Activated naive CD4-positive, alpha-beta T cell treated with anti-CD3 and anti-CD28 coated beads, Interleukin-2, amount 50 U/mL, for 24 hours (primary cell): ENCODE results near the gene MAGI1.

Source experiments
- H3K27ac Mint-ChIP-seq: one replicate; pipeline ENCODE4 v1.8.0; 2021; ENCODE audit warnings: mild to moderate bottlenecking, mixed read lengths
- H3K27me3 Mint-ChIP-seq: one replicate; pipeline ENCODE4 v1.8.0; 2021; ENCODE audit warnings: mixed read lengths
- H3K36me3 Mint-ChIP-seq: one replicate; pipeline ENCODE4 v1.8.0; 2021; ENCODE audit warnings: mixed read lengths
- H3K4me1 Mint-ChIP-seq: one replicate; pipeline ENCODE4 v1.8.0; 2021; ENCODE audit warnings: mixed read lengths
- H3K4me3 Mint-ChIP-seq: one replicate; pipeline ENCODE4 v1.8.0; 2021; ENCODE audit warnings: mild to moderate bottlenecking, mixed read lengths
- H3K9me3 Mint-ChIP-seq: one replicate; pipeline ENCODE4 v1.8.0; 2021; ENCODE audit warnings: mixed read lengths

Gene MAGI1

GRCh38 chr3:65356331-65357248 lies 682.1 kb downstream of the MAGI1 start:
- Mint-ChIP-seq H3K4me1 (no peaks in the 10 kb centered on the region), H3K27ac (no peak overlapping the region), H3K36me3 (no peaks in the 10 kb centered on the region), H3K27me3 (peaks cover 20% of the 10 kb centered on the region), H3K9me3 (peaks cover 10% of the 10 kb centered on the region), H3K4me3 (no peak overlapping the region)

GRCh38 chr3:65354880-65355279 lies 683.8 kb downstream of the MAGI1 start:
- Mint-ChIP-seq H3K36me3 (no peaks in the 10 kb centered on the region), H3K4me1 (no peaks in the 10 kb centered on the region), H3K4me3 (no peak overlapping the region), H3K27me3 (peaks cover 20% of the 10 kb centered on the region), H3K27ac (no peak overlapping the region), H3K9me3 (peaks cover 10% of the 10 kb centered on the region)

GRCh38 chr3:65352951-65353350 lies 685.8 kb downstream of the MAGI1 start:
- no peak overlapping the region for H3K4me3 Mint-ChIP-seq
- no peaks in the 10 kb centered on the region for H3K36me3 Mint-ChIP-seq
- no peak overlapping the region for H3K27ac Mint-ChIP-seq
- peaks cover 16% of the 10 kb centered on the region for H3K27me3 Mint-ChIP-seq
- H3K9me3 Mint-ChIP-seq = no peaks in the 10 kb centered on the region
- no peaks in the 10 kb centered on the region for H3K4me1 Mint-ChIP-seq

GRCh38 chr3:65351753-65352152 lies 687.0 kb downstream of the MAGI1 start:
- Mint-ChIP-seq H3K36me3 (no peaks in the 10 kb centered on the region), H3K4me3 (no peak overlapping the region), H3K9me3 (peaks cover 5% of the 10 kb centered on the region), H3K27ac (no peak overlapping the region), H3K4me1 (no peaks in the 10 kb centered on the region), H3K27me3 (peaks cover 12% of the 10 kb centered on the region)

DNA sequence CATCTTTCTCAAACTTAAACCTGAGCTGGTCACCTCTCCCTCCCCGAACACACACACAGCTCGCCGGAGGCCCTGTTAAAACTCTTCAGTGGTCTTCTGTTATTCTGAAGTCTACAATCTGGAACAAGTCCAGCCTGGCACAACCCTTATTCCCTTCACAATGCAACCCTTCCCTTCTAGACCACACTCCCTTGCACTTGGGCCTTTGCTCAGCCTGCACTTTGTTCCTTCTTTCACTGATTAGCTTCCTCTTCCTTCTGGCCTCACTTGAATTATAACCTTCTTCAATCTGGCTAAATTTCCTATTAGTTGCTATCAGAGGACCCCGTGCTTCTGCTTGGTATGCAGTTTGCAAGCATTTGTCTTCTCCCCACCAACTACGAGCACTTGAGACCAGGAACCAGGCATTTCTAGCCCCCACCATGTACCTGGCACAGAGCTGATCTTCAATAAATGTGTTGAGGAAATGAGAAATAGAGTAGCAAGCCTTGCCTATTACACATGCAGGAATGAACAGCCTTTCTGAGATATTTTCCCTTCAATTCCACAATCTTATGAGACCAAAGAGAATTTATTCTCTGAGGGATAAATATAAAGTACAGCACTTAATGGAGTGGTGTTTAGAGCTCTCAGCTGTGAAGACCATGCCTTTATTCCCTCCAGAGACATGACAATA lies 687.8 kb downstream of the MAGI1 start:
- Mint-ChIP-seq H3K9me3 (peaks cover 5% of the 10 kb centered on the region), H3K27me3 (peaks cover 9% of the 10 kb centered on the region), H3K36me3 (no peaks in the 10 kb centered on the region), H3K4me3 (no peak overlapping the region), H3K4me1 (no peaks in the 10 kb centered on the region), H3K27ac (no peak overlapping the region)

GRCh38 chr3:65348398-65348995 lies 690.2 kb downstream of the MAGI1 start:
- Mint-ChIP-seq H3K4me3 (no peak overlapping the region), H3K36me3 (no peaks in the 10 kb centered on the region), H3K4me1 (no peaks in the 10 kb centered on the region), H3K9me3 (peaks cover 5% of the 10 kb centered on the region), H3K27ac (no peak overlapping the region), H3K27me3 (peaks cover 3% of the 10 kb centered on the region)

DNA sequence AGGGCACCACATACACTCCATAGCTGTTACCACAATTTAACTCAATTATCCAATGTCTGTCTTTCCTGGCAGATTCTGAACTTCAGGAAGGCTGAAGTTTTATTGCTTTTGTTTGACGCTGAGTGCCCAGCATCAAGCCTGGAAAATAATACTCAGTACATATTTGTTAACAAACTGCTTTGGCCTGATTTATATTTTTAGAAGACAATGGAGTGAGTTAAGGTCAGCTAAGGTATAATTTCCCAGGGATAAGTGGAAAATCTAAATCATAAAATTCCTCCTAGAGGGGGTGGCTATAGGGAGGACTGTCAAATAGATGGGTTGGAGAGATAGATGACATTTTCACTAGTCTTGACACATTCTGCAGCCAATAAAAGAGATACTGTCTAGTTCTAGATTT lies 691.6 kb downstream of the MAGI1 start:
- no peaks in the 10 kb centered on the region for H3K27me3 Mint-ChIP-seq
- peaks cover 5% of the 10 kb centered on the region for H3K9me3 Mint-ChIP-seq
- H3K36me3 Mint-ChIP-seq = no peaks in the 10 kb centered on the region
- H3K27ac Mint-ChIP-seq = no peak overlapping the region
- H3K4me1 Mint-ChIP-seq = no peaks in the 10 kb centered on the region
- H3K4me3 Mint-ChIP-seq = no peak overlapping the region

DNA sequence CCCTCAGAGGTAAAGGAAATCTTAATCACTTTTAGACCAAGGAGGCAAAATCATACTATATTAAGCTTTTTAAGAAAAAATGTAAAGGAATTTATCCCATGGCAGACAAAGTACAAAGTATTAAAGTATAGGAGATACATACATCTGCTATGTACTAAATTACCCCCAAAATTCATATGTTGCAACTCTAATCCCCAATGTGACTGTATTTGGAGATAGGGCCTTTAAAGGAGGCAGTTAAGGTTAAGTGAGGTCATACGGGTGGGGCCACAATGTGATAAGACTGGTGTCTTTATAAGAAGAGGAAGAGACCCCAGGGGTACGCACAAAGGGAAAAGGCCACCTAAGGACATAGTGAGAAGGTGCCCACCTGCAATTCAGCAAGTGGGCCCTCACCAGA lies 693.9 kb downstream of the MAGI1 start:
- H3K27me3 Mint-ChIP-seq = no peaks in the 10 kb centered on the region
- peaks cover 5% of the 10 kb centered on the region for H3K9me3 Mint-ChIP-seq
- H3K4me3 Mint-ChIP-seq = no peak overlapping the region
- H3K4me1 Mint-ChIP-seq = no peaks in the 10 kb centered on the region
- no peaks in the 10 kb centered on the region for H3K36me3 Mint-ChIP-seq
- H3K27ac Mint-ChIP-seq = no peak overlapping the region

- no peaks in the 10 kb centered on the region for H3K27me3 Mint-ChIP-seq
- H3K9me3 Mint-ChIP-seq = peaks cover 5% of the 10 kb centered on the region
- H3K36me3 Mint-ChIP-seq = no peaks in the 10 kb centered on the region
- H3K27ac Mint-ChIP-seq = no peak overlapping the region
- H3K4me3 Mint-ChIP-seq = no peak overlapping the region
- H3K4me1 Mint-ChIP-seq = no peaks in the 10 kb centered on the region
These were observed 694.3 kb downstream of the MAGI1 start for GRCh38 chr3:65344444-65344843.

- Mint-ChIP-seq H3K27ac (no peak overlapping the region), H3K4me3 (no peak overlapping the region), H3K27me3 (no peaks in the 10 kb centered on the region), H3K4me1 (no peaks in the 10 kb centered on the region), H3K36me3 (no peaks in the 10 kb centered on the region), H3K9me3 (peaks cover 5% of the 10 kb centered on the region)
These were observed 695.0 kb downstream of the MAGI1 start for GRCh38 chr3:65343736-65344135.

DNA sequence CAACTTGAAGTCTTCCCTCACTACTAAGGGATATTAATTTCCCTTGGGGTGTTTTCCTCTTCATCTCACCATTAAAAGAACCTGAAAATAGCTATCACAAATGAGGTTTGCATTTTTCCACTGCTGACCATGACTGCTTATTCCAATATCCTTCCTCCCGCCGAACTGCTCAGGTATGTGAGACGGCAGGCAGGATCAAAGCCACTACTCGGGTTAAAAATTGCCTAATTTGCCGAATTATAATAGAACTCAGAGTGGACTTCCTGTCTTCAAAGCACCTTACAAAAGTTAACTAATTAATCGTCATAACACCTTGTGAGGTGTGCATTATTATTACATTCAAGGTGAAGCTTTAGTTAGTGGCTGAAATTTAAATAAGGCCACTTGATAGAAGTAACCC lies 695.7 kb downstream of the MAGI1 start:
- Mint-ChIP-seq H3K9me3 (peaks cover 5% of the 10 kb centered on the region), H3K27ac (no peak overlapping the region), H3K36me3 (no peaks in the 10 kb centered on the region), H3K4me3 (no peak overlapping the region), H3K4me1 (no peaks in the 10 kb centered on the region), H3K27me3 (no peaks in the 10 kb centered on the region)

- Mint-ChIP-seq H3K36me3 (no peaks in the 10 kb centered on the region), H3K27me3 (no peaks in the 10 kb centered on the region), H3K27ac (no peak overlapping the region), H3K9me3 (peaks cover 10% of the 10 kb centered on the region), H3K4me1 (no peaks in the 10 kb centered on the region), H3K4me3 (no peak overlapping the region)
These were observed 696.5 kb downstream of the MAGI1 start for GRCh38 chr3:65342084-65342683.

- H3K9me3 Mint-ChIP-seq = peaks cover 6% of the 10 kb centered on the region
- no peak overlapping the region for H3K4me3 Mint-ChIP-seq
- no peaks in the 10 kb centered on the region for H3K4me1 Mint-ChIP-seq
- no peak overlapping the region for H3K27ac Mint-ChIP-seq
- H3K27me3 Mint-ChIP-seq = no peaks in the 10 kb centered on the region
- H3K36me3 Mint-ChIP-seq = no peaks in the 10 kb centered on the region
These were observed 699.5 kb downstream of the MAGI1 start for GRCh38 chr3:65339192-65339740.

- no peaks in the 10 kb centered on the region for H3K4me1 Mint-ChIP-seq
- H3K4me3 Mint-ChIP-seq = no peak overlapping the region
- H3K36me3 Mint-ChIP-seq = no peaks in the 10 kb centered on the region
- H3K27ac Mint-ChIP-seq = no peak overlapping the region
- H3K27me3 Mint-ChIP-seq = no peaks in the 10 kb centered on the region
- peaks cover 6% of the 10 kb centered on the region for H3K9me3 Mint-ChIP-seq
These were observed 700.1 kb downstream of the MAGI1 start for GRCh38 chr3:65338571-65338970.

GRCh38 chr3:65335587-65335986 lies 703.1 kb downstream of the MAGI1 start:
- Mint-ChIP-seq H3K27ac (no peak overlapping the region), H3K4me1 (no peaks in the 10 kb centered on the region), H3K27me3 (no peaks in the 10 kb centered on the region), H3K9me3 (peaks cover 6% of the 10 kb centered on the region), H3K4me3 (no peak overlapping the region), H3K36me3 (no peaks in the 10 kb centered on the region)
